OCI-LY3 (cell line): Measurements from ENCODE around the gene SLAMF6.

Experiments
- CTCF ChIP-seq: fragments of 200-600, 300-600 bp; sonication (generic); IDR thresholded peaks from 2 replicates; pipeline ENCODE4 v1.5.1; 2014; ENCODE audit warnings: antibody characterized with exemption, low read length, low read depth
- EZH2phosphoT487 ChIP-seq: fragments of 200-600 bp; shearing (Covaris generic); IDR thresholded peaks from 2 replicates; pipeline ENCODE4 v1.6.1; 2018; ENCODE audit warnings: antibody characterized with exemption, mixed run types, low read depth

- TF ChIP-seq CTCF (no peak), EZH2phosphoT487 (no peak)
Measured at GRCh38 chr1:160537714-160538665, 14.9 kb upstream of the SLAMF6 start.
